Ovary (tissue), 9 donors: ENCODE measurements around the gene MBNL3. TPM values are rescaled to one million over a fixed set of nuclear protein-coding genes. Genes with fewer than 3 reads are reported as not detected.
A peak's percentile ranks its signal among the peaks of the same experiment; 100 is the strongest.

Source experiments
- DNase-seq, 5 donors: peaks; one replicate each; pipeline ENCODE4 v3.0.0-alpha.2; 2019 to 2020
- H3K27ac ChIP-seq, 2 donors: fragments of 200-600 bp; one replicate each; pipeline versions ENCODE4 v1.5.1 to v1.8.0; 2019 to 2022
- H3K27me3 ChIP-seq: fragments of 200-600 bp; one replicate; pipeline ENCODE4 v1.8.0; 2022
- H3K36me3 ChIP-seq: fragments of 200-600 bp; sonication (generic); one replicate; pipeline ENCODE4 v1.5.1; 2019
- H3K4me1 ChIP-seq: one replicate; pipeline ENCODE4 v1.8.1; 2013; ENCODE audit warnings: mild to moderate bottlenecking, moderate library complexity; ENCODE audit not compliant: insufficient read depth
- H3K4me3 ChIP-seq: fragments of 200-600 bp; sonication (generic); one replicate; pipeline ENCODE4 v1.5.1; 2017
- H3K9me3 ChIP-seq, 2 donors: fragments of 200-600 bp in 1 of 2; sonication (generic) in 1 of 2; one replicate each; pipeline versions ENCODE4 v1.5.1 to v1.8.1; 2013 to 2019; ENCODE audit warnings: mild to moderate bottlenecking in 1 of 2, moderate library complexity in 1 of 2
- CTCF ChIP-seq, 3 donors: fragments of 450-650 bp in 2 of 3; fragments of 200-600 bp in 1 of 3; IDR thresholded peaks; one replicate each; pipeline versions ENCODE4 v1.5.1 to v1.8.0; 2016 to 2022; ENCODE audit warnings: antibody characterized with exemption in 3 of 3, mild to moderate bottlenecking in 1 of 3
- EP300 ChIP-seq: sonication (generic); formaldehyde crosslinking; IDR thresholded peaks from one replicate; pipeline ENCODE4 v1.6.1; 2017; ENCODE audit warnings: antibody characterized with exemption
- POLR2A ChIP-seq: fragments of 450-650 bp; IDR thresholded peaks from one replicate; pipeline ENCODE4 v1.6.1; 2017; ENCODE audit warnings: antibody characterized with exemption, mild to moderate bottlenecking, moderate library complexity
- WGBS, 3 donors: extraction: QIAGEN DNeasy Blood & Tissue Kit in 1 of 3; methylation state at CpG; one replicate each; pipeline versions ENCODE4 v1.1.5 to v1.1.7; 2013 to 2017; 5-methylcytosine and 5-hydroxymethylcytosine counted together
- intact Hi-C, 4 donors: fragments of 100-400 bp; cut with DNase I; formaldehyde crosslinking; loops; one replicate each; pipeline versions ENCODE4 v1.11.0 to v1.15.1; 2022 to 2023
- polyA plus RNA-seq, 2 donors: library from polyadenylated mRNA; stranded (reverse); fragments of 200-250 nt in 1 of 2; fragments of 350-450 nt in 1 of 2; fragmentation: Illumina TruSeq in 1 of 2; extraction: RNeasy Lipid Tissue Mini Kit (QIAGEN cat#74804) in 1 of 2; gene quantifications; one replicate each; pipeline ENCODE4 v1.2.3, GENCODE V29; 2013 to 2014
- total RNA-seq, 7 donors: library from RNA; depleted of rRNA in 2 of 7; stranded (reverse); fragments of >200 nt in 2 of 7; fragmentation: NEBNext Ultra II Directional in 3 of 7; extraction: Animal tissue kit (Norgen Biotek cat#: 25700) in 3 of 7; gene quantifications; one replicate each; pipeline versions ENCODE4 v1.1.0 to v1.2.4, GENCODE V29; 2016 to 2023
- donor health status: DM: no; HTN: no; CAD: no; lungs with moderate emphysema.
- donor health status: DM: no; HTN: no; CAD: no.
- donor health status: Bipolar disorder and iron deficiency.
- donor health status: DM: yes; HTN: yes; CAD: no.
- donor health status: DM: no; HTN: no; CAD: no.
- donor health status: DM: yes; HTN: yes; CAD: no.

MBNL3 gene
- total and polyA plus RNA-seq, 9 donors: 1.1 to 56.2 (median 13.3) TPM

GRCh38 chrX:132491191-132491590, 2.4 kb upstream of the MBNL3 start:
- Histone ChIP-seq H3K9me3 (no peaks in the 10 kb centered on the region), H3K27me3 (no peaks in the 10 kb centered on the region), H3K36me3 (no peaks in the 10 kb centered on the region), H3K4me3 (no peak overlapping the region), H3K4me1 (no peaks in the 10 kb centered on the region), H3K27ac (no peak overlapping the region)
- no peak for DNase-seq
- intact Hi-C loops: loop anchor here in 2 of 4 donors (5.0 to 10.0 kb wide), 2 partner anchors 56 to 264 kb away; no protein-coding TSS in a partner anchor
- TF ChIP-seq EP300: no peak
- no peak for TF ChIP-seq CTCF (IDR thresholded peaks at IDR 0.05)
- no peak for TF ChIP-seq POLR2A
- 73 to 91% (median 78%) methylated on average over 3 of the region's 3 CpGs for WGBS, 3 donors

DNA sequence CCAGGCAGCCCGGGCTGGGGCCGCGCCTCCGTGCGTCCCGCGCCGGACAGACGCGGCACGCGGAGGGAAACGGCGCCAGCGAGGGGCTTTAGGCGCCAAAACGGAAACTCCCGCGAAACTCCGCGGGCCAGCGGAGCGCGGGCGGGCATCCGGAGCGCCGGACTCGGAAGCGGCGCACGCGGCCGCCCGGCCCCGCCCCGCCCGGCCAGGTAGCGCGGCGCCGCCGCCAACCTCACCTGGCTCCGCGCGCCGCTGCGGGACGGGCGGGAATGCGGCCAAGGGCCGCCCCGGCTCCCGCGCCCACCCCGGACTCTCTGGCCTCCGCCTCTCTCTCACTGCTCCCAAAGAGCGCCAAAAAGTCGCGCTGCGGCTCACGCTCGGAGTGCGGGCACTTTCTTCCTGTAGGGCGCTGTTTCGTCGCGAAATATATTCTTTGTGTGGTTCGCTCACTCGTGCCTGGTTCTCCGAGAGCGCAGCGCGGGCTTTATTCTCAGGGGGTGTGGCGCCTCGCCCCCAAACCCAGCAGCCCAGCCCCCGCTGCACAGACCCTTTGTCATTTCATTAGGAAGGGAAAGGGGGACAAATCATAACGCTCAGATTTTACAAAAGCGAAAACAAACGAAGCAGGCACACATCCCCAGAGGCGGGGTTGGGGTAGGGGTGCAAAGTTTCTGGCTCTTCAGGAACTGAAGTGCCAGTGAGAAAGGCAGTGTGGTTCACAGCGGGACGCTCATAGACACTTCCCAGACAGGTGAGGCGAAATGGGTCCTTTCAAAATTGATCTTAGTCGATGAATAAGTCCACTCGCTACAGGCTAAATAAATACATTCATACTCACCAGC, 961 bp upstream of the MBNL3 start:
- Histone ChIP-seq H3K36me3 (no peaks in the 10 kb centered on the region), H3K4me1 (no peaks in the 10 kb centered on the region), H3K27me3 (no peaks in the 10 kb centered on the region), H3K4me3 (peak overlapping the region; percentile 52), H3K27ac (peak overlapping the region; percentile 67 to 74), H3K9me3 (no peaks in the 10 kb centered on the region)
- intact Hi-C loops: loop anchor here in 2 of 4 donors (5.0 to 10.0 kb wide), 2 partner anchors 55 to 262 kb away; no protein-coding TSS in a partner anchor
- 33 to 50% (median 48%) methylated on average over 76 to 86 of the region's 86 CpGs for WGBS, 3 donors
- no peak for TF ChIP-seq POLR2A
- TF ChIP-seq EP300: no peak
- TF ChIP-seq CTCF (IDR thresholded peaks at IDR 0.05): no peak
- peak; percentile 20 to 55 (median 34) for DNase-seq

DNA sequence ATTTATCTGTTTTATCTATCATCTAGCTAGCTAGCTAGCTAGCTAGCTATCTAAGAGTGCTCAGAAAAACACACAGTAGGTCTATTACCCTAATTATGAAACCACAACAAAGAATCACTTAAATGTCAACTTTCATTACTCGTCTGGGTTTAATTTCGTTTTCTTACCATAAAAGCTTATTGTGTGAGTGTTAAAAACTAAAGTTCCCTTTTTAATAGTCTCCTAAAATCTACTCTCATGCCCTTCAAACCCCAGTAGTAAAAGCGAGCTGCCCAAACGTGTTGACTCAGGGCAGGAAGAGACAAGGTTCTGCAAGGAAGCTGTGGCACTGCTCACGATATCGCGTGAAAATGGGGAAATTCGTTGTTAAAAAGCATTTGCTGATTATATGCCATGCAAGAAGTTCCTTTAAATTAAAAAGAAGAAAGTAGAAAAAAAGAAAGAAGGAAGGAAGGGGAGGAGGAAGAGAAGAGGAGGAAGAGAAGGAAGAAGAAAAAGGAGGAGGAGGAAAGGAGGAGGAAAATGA, 595 bp downstream of the MBNL3 start:
- H3K36me3 ChIP-seq: no peaks in the 10 kb centered on the region
- H3K27me3 ChIP-seq: no peaks in the 10 kb centered on the region
- TF ChIP-seq CTCF (IDR thresholded peaks at IDR 0.05) (no peak), POLR2A (no peak), EP300 (no peak)
- no peaks in the 10 kb centered on the region for H3K9me3 ChIP-seq
- H3K27ac ChIP-seq: peak overlapping the region in 1 of 2 donors; percentile 74
- H3K4me1 ChIP-seq: no peaks in the 10 kb centered on the region
- peak overlapping the region; percentile 52 for H3K4me3 ChIP-seq
- 25 to 30% (median 25%) methylated on average over 8 of the region's 8 CpGs for WGBS, 3 donors
- DNase-seq: peak in 3 of 5 donors; percentile 7 to 19 (median 10)
- intact Hi-C loops: no loop called here

DNA sequence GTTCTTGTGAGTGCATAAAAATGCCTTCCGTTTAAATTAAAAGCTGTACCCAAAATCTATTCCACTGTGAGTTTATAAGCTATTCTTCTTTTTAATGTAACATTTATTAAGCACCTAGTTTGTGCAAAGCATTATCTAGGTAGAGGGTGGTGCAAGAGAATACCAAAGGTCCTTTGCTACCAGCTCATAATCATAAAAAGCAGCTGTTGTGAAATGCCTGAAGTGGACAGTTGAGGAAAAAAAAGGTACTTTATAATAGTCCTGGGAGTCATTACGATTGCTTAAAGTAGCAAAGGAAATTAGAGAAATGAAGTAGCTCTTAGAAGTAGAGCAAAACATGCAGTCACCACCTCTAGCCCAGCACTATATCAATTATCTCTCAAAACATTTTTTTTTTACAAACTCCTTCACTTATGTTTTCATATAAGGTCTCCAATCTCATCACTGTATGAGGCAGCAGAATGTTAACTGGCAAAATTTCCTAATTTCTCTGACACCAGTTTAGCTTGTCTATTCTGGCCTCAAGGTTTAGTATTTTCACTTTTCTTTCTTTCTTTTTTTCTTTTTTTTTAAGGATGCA, 2.1 kb downstream of the MBNL3 start:
- no peak for TF ChIP-seq POLR2A
- TF ChIP-seq CTCF (IDR thresholded peaks at IDR 0.05): no peak
- no peak for TF ChIP-seq EP300
- intact Hi-C loops: no loop called here

More for the DNA sequence above, 2.1 kb downstream of the MBNL3 start:
- Histone ChIP-seq H3K4me3 (no peak overlapping the region), H3K9me3 (no peaks in the 10 kb centered on the region), H3K36me3 (no peaks in the 10 kb centered on the region), H3K27me3 (no peaks in the 10 kb centered on the region), H3K27ac (no peak overlapping the region), H3K4me1 (no peaks in the 10 kb centered on the region)
- no peak for DNase-seq
- 54 to 60% (median 56%) methylated on average over 2 of the region's 2 CpGs for WGBS, 3 donors
